HCT116 (cell line): ENCODE results near the gene PLCB3.

Source experiments
- CEBPB ChIP-seq: IDR thresholded peaks from 2 replicates; pipeline ENCODE4 v1.6.1; 2012; ENCODE audit warnings: low read depth
- EZH2 ChIP-seq: fragments of 200-600 bp; sonication (generic); IDR thresholded peaks from 2 replicates; pipeline ENCODE4 v1.6.1; 2017; ENCODE audit warnings: antibody characterized with exemption, mixed run types
- POLR2A ChIP-seq: IDR thresholded peaks from 2 replicates; pipeline ENCODE4 v1.7.0; 2011; ENCODE audit warnings: borderline replicate concordance; ENCODE audit not compliant: insufficient read depth, insufficient read length; ENCODE audit errors: extremely low read depth
- POLR2AphosphoS5 ChIP-seq: IDR thresholded peaks from 2 replicates; pipeline ENCODE4 v1.6.1; 2011; ENCODE audit warnings: mild to moderate bottlenecking, low read depth, low read length, moderate library complexity
- SP1 ChIP-seq: IDR thresholded peaks from 2 replicates; pipeline ENCODE4 v1.6.1; 2012; ENCODE audit warnings: low read depth
- SRF ChIP-seq: IDR thresholded peaks from 2 replicates; pipeline ENCODE4 v1.6.1; 2012; ENCODE audit warnings: low read depth
- YY1 ChIP-seq: IDR thresholded peaks from 2 replicates; pipeline ENCODE4 v1.6.1; 2011; ENCODE audit warnings: low read length, low read depth, moderate library complexity, mild to moderate bottlenecking; ENCODE audit not compliant: insufficient replicate concordance; ENCODE audit errors: extremely low read depth
- TF ChIP-seq, protein P1 (sequence below): IDR thresholded peaks from 2 replicates; pipeline ENCODE4 v1.6.1; 2011; ENCODE audit warnings: mild to moderate bottlenecking, low read length, moderate library complexity; ENCODE audit not compliant: insufficient replicate concordance; ENCODE audit errors: extremely low read depth
- TF ChIP-seq, protein P2 (sequence below), 3 experiments: fragments of 200-600 bp in 1 of 3; sonication (generic) in 1 of 3; IDR thresholded peaks in 2 of 3; conservative IDR thresholded peaks in 1 of 3; 2 replicates each; pipeline ENCODE4 v1.5.1; 2012 to 2017; ENCODE audit warnings: low read depth in 2 of 3, low read length in 2 of 3, antibody characterized with exemption in 1 of 3, borderline replicate concordance in 1 of 3, control low read depth in 1 of 3, mild to moderate bottlenecking in 1 of 3, mixed read lengths in 1 of 3, mixed run types in 1 of 3, moderate library complexity in 1 of 3; ENCODE audit not compliant: insufficient read depth in 1 of 3
- TF ChIP-seq, protein P3 (sequence below): IDR thresholded peaks from 2 replicates; pipeline ENCODE4 v1.6.1; 2012; ENCODE audit warnings: low read depth
- TF ChIP-seq, protein P4 (sequence below): IDR thresholded peaks from 2 replicates; pipeline ENCODE4 v1.6.1; 2012

DNA sequence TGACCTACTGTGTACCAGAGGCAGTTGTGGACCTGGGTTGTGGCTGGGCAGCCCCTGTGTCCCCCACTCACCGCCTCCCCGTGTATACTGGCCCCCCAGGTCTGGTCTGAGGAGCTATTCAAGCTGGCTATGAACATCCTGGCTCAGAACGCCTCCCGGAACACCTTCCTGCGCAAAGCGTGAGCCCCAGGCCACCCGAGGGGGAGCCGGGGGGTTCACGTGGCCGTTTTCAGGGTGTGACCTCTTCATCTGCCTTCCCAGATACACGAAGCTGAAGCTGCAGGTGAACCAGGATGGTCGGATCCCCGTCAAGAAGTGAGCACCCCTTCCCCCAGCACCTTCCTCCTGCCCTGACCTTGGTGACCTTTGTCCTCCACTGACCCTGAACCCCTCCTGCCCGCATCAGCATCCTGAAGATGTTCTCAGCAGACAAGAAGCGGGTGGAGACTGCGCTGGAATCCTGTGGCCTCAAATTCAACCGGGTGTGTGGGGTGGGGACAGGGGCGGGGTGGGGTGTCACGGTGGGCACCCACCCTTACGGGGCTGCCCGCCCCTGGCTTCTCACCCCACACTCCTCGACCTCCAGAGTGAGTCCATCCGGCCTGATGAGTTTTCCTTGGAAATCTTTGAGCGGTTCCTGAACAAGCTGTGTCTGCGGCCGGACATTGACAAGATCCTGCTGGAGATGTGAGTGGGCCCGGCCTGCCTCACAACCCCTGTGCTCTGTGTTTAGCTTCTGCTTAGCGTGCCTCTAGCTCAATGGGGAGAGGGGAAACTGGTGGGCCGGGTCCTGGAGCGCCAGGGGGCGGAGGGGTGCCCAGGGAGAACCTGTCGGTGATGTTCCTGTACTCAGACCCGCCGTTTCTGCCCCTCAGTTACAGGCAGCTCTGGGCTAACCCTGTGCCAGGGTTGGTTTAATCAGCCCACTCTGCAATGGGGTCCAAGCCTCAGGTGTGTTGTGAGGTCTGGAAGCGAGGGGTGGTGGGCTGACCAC, 4.1 kb downstream of the PLCB3 start:
- TF ChIP-seq, protein P1, sequence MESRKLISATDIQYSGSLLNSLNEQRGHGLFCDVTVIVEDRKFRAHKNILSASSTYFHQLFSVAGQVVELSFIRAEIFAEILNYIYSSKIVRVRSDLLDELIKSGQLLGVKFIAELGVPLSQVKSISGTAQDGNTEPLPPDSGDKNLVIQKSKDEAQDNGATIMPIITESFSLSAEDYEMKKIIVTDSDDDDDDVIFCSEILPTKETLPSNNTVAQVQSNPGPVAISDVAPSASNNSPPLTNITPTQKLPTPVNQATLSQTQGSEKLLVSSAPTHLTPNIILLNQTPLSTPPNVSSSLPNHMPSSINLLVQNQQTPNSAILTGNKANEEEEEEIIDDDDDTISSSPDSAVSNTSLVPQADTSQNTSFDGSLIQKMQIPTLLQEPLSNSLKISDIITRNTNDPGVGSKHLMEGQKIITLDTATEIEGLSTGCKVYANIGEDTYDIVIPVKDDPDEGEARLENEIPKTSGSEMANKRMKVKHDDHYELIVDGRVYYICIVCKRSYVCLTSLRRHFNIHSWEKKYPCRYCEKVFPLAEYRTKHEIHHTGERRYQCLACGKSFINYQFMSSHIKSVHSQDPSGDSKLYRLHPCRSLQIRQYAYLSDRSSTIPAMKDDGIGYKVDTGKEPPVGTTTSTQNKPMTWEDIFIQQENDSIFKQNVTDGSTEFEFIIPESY = no peak
- TF ChIP-seq YY1 = no peak
- TF ChIP-seq, protein P2, sequence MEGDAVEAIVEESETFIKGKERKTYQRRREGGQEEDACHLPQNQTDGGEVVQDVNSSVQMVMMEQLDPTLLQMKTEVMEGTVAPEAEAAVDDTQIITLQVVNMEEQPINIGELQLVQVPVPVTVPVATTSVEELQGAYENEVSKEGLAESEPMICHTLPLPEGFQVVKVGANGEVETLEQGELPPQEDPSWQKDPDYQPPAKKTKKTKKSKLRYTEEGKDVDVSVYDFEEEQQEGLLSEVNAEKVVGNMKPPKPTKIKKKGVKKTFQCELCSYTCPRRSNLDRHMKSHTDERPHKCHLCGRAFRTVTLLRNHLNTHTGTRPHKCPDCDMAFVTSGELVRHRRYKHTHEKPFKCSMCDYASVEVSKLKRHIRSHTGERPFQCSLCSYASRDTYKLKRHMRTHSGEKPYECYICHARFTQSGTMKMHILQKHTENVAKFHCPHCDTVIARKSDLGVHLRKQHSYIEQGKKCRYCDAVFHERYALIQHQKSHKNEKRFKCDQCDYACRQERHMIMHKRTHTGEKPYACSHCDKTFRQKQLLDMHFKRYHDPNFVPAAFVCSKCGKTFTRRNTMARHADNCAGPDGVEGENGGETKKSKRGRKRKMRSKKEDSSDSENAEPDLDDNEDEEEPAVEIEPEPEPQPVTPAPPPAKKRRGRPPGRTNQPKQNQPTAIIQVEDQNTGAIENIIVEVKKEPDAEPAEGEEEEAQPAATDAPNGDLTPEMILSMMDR (IDR thresholded peaks at IDR 0.05 in 2 of 3, conservative IDR thresholded peaks at IDR 0.05 in 1 of 3; ENCODE audit: borderline replicate concordance in 1 of 3, insufficient read depth in 1 of 3, low read depth in 2 of 3, low read length in 2 of 3) = no peak
- no peak for TF ChIP-seq POLR2A
- TF ChIP-seq, protein P3, sequence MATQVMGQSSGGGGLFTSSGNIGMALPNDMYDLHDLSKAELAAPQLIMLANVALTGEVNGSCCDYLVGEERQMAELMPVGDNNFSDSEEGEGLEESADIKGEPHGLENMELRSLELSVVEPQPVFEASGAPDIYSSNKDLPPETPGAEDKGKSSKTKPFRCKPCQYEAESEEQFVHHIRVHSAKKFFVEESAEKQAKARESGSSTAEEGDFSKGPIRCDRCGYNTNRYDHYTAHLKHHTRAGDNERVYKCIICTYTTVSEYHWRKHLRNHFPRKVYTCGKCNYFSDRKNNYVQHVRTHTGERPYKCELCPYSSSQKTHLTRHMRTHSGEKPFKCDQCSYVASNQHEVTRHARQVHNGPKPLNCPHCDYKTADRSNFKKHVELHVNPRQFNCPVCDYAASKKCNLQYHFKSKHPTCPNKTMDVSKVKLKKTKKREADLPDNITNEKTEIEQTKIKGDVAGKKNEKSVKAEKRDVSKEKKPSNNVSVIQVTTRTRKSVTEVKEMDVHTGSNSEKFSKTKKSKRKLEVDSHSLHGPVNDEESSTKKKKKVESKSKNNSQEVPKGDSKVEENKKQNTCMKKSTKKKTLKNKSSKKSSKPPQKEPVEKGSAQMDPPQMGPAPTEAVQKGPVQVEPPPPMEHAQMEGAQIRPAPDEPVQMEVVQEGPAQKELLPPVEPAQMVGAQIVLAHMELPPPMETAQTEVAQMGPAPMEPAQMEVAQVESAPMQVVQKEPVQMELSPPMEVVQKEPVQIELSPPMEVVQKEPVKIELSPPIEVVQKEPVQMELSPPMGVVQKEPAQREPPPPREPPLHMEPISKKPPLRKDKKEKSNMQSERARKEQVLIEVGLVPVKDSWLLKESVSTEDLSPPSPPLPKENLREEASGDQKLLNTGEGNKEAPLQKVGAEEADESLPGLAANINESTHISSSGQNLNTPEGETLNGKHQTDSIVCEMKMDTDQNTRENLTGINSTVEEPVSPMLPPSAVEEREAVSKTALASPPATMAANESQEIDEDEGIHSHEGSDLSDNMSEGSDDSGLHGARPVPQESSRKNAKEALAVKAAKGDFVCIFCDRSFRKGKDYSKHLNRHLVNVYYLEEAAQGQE = no peak
- TF ChIP-seq EZH2 = no peak
- no peak for TF ChIP-seq SRF
- TF ChIP-seq POLR2AphosphoS5 = no peak
- TF ChIP-seq, protein P4, sequence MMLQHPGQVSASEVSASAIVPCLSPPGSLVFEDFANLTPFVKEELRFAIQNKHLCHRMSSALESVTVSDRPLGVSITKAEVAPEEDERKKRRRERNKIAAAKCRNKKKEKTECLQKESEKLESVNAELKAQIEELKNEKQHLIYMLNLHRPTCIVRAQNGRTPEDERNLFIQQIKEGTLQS = no peak
- no peak for TF ChIP-seq CEBPB
- no peak for TF ChIP-seq SP1
